Ishikawa (cell line): ENCODE data around the gene PRDM1.

Experiments used
- CEBPB ChIP-seq: IDR thresholded peaks from 2 replicates; pipeline ENCODE4 v1.6.1; 2012
- CREB1 ChIP-seq: IDR thresholded peaks from 2 replicates; pipeline ENCODE4 v1.6.1; 2012; ENCODE audit warnings: low read depth
- EGR1 ChIP-seq: IDR thresholded peaks from 2 replicates; pipeline ENCODE4 v1.6.1; 2012
- EP300 ChIP-seq: IDR thresholded peaks from 2 replicates; pipeline ENCODE4 v1.6.1; 2012; ENCODE audit warnings: borderline replicate concordance
- FOXM1 ChIP-seq: IDR thresholded peaks from 2 replicates; pipeline ENCODE4 v1.6.1; 2012; ENCODE audit warnings: low read depth, borderline replicate concordance
- NFIC ChIP-seq: IDR thresholded peaks from 2 replicates; pipeline ENCODE4 v1.6.1; 2012
- RAD21 ChIP-seq: IDR thresholded peaks from 2 replicates; pipeline ENCODE4 v1.6.1; 2012; ENCODE audit warnings: low read depth
- TAF1 ChIP-seq: IDR thresholded peaks from 2 replicates; pipeline ENCODE4 v1.6.1; 2012; ENCODE audit warnings: low read depth, mild to moderate bottlenecking
- TCF12 ChIP-seq: IDR thresholded peaks from 2 replicates; pipeline ENCODE4 v1.6.1; 2012; ENCODE audit warnings: low read depth
- TEAD4 ChIP-seq: IDR thresholded peaks from 2 replicates; pipeline ENCODE4 v1.6.1; 2012
- YY1 ChIP-seq: IDR thresholded peaks from 2 replicates; pipeline ENCODE4 v1.6.1; 2012; ENCODE audit warnings: low read depth
- ZBTB7A ChIP-seq: IDR thresholded peaks from 2 replicates; pipeline ENCODE4 v1.6.1; 2012; ENCODE audit warnings: low read depth
- TF ChIP-seq, protein P1 (sequence below): IDR thresholded peaks from 2 replicates; pipeline ENCODE4 v1.6.1; 2012; ENCODE audit warnings: low read depth, mild to moderate bottlenecking
- TF ChIP-seq, protein P2 (sequence below): IDR thresholded peaks from 2 replicates; pipeline ENCODE4 v1.6.1; 2012
- TF ChIP-seq, protein P3 (sequence below): IDR thresholded peaks from 2 replicates; pipeline ENCODE4 v1.6.1; 2012

PRDM1 gene

DNA sequence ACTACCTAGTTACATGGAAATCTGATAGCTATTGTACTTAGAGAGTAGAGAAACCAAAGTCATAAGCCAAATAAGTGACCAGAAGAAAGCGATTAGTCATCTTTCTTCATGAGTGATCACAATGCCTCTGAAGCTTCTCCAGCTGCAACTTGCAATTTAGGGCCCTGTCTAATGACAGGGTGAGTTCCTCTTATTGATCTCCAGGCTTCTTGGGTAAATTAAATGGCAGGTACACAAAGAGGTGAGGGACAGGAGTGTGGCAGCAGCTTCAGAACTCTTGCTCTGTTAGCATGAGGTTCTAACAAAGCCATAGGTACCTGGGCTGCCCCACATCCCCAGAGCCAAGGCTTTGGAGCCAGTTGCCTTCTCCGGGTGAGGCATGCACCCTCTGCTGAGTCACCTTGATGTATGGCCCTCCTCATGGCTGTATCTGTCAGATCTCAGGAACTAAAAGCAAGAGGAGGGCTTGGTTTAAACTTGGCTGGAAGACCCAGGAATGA, 60.8 kb downstream of the PRDM1 start:
- TF ChIP-seq NFIC (0 out of 2 replicates have a peak, but pooled peaks have one; percentile 33), TEAD4 (0 out of 2 replicates have a peak, but pooled peaks have one; percentile 8), TCF12 (no peak), EP300 (peak; percentile 34; the same call in 1 of the 2 replicates)
- TF ChIP-seq, protein P1, sequence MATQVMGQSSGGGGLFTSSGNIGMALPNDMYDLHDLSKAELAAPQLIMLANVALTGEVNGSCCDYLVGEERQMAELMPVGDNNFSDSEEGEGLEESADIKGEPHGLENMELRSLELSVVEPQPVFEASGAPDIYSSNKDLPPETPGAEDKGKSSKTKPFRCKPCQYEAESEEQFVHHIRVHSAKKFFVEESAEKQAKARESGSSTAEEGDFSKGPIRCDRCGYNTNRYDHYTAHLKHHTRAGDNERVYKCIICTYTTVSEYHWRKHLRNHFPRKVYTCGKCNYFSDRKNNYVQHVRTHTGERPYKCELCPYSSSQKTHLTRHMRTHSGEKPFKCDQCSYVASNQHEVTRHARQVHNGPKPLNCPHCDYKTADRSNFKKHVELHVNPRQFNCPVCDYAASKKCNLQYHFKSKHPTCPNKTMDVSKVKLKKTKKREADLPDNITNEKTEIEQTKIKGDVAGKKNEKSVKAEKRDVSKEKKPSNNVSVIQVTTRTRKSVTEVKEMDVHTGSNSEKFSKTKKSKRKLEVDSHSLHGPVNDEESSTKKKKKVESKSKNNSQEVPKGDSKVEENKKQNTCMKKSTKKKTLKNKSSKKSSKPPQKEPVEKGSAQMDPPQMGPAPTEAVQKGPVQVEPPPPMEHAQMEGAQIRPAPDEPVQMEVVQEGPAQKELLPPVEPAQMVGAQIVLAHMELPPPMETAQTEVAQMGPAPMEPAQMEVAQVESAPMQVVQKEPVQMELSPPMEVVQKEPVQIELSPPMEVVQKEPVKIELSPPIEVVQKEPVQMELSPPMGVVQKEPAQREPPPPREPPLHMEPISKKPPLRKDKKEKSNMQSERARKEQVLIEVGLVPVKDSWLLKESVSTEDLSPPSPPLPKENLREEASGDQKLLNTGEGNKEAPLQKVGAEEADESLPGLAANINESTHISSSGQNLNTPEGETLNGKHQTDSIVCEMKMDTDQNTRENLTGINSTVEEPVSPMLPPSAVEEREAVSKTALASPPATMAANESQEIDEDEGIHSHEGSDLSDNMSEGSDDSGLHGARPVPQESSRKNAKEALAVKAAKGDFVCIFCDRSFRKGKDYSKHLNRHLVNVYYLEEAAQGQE, result no peak

DNA sequence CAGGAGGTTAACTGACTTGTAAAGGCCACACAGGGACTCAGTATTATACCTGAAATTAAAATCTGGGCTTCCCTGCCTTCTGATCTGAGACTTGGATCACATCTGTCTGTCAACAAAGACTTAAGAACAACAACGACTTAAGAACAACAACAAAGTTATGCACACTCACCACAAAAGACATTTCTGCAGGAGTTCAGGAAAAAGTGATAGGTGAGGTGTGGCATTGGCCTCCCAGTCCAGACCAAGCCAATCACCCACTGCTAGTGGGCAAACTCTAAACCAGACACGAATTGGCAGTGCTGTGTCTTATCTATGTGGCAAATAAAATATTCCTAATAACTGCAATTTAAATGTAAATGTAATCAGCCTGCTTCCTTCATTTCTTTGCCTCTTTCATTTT, 61.3 kb downstream of the PRDM1 start:
- TF ChIP-seq TEAD4, result no peak

DNA sequence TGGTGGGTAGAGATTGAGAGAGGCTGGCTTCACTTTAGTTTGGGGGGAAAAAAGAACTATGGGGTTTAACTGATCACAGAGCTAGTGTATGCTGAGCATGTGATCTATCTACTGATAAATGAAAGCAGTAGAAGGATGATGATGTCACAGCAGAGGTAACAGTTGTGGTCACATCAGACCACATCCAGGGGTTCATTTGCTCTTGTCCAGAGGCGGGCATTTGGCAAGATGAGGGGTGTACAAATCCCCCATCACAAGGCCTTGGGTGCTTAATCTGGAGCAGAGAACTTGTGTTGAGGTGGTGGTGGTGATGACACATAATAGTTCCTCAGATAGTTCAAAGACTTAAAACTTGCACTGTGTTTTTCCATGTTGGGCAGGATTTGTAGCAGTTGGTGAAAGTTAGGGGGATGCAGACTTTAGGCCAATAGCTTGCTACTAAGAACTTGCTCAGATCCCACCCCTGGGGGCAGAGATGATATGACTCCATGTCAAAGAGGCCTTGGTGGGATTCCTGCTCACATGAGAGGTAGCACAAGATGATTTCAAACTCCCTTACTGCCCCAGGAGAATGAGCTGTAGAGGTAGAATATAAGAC, 63.4 kb downstream of the PRDM1 start:
- TF ChIP-seq, protein P2, sequence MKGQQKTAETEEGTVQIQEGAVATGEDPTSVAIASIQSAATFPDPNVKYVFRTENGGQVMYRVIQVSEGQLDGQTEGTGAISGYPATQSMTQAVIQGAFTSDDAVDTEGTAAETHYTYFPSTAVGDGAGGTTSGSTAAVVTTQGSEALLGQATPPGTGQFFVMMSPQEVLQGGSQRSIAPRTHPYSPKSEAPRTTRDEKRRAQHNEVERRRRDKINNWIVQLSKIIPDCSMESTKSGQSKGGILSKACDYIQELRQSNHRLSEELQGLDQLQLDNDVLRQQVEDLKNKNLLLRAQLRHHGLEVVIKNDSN, result no peak
- TF ChIP-seq CEBPB (no peak), TCF12 (no peak), CREB1 (no peak), EGR1 (no peak), FOXM1 (no peak), EP300 (no peak), ZBTB7A (no peak), RAD21 (no peak), NFIC (no peak), TAF1 (no peak), TEAD4 (no peak), YY1 (no peak)
- TF ChIP-seq, protein P3, sequence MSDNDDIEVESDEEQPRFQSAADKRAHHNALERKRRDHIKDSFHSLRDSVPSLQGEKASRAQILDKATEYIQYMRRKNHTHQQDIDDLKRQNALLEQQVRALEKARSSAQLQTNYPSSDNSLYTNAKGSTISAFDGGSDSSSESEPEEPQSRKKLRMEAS, result no peak
- TF ChIP-seq, protein P1, result no peak

DNA sequence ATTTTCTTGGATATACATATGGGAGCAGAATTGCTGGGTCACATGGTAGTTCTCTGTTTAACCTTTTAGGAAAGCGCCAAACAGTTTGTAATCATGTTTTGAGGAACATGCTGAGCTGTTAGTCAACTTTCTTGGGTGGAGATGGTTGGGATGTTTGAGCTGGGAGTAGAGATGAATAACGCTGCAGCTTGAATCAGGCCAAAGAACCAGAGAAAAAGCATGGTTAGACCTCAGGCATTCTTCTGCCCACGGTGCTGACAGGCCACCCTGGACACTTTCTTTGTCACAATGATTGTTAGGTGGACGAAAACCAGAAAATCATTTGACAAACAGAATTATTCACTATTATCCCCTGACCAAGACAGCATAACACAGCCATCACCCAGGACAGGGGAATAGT, 66.8 kb downstream of the PRDM1 start:
- TF ChIP-seq TAF1, result no peak
- TF ChIP-seq TEAD4, result no peak
- no peak for TF ChIP-seq FOXM1
- no peak for TF ChIP-seq TCF12
- TF ChIP-seq, protein P2, result no peak
- TF ChIP-seq ZBTB7A, result no peak
- TF ChIP-seq, protein P1, result no peak
- TF ChIP-seq CREB1, result no peak
- no peak for TF ChIP-seq EGR1
- TF ChIP-seq, protein P3, result no peak
- TF ChIP-seq YY1, result no peak
- no peak for TF ChIP-seq EP300
- TF ChIP-seq CEBPB, result no peak
- TF ChIP-seq NFIC, result no peak

DNA sequence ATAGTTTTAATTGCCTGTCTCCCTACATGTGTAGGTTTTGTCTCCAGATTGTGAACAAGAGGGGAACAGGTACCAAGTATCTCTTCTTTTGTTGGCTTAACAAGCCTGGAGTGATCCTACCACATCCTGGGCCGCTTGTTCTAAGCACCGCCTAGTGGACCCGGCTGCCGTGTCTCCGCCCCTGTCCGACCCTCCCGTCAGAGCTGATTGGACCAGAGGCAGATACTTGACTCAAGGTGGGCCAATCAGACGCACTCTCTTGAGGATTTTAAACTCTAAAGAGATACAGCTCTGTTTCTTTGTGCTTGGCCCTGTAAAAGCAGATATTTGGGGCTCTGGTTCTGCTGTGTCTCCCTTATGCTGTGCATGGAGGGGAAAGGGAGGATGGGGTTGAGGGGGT, 68.2 kb downstream of the PRDM1 start:
- TF ChIP-seq EGR1 (no peak), RAD21 (no peak), YY1 (no peak), TEAD4 (no peak), ZBTB7A (no peak), CEBPB (no peak), EP300 (no peak), TAF1 (no peak), TCF12 (no peak), NFIC (no peak), CREB1 (no peak), FOXM1 (no peak)
- TF ChIP-seq, protein P2, result no peak
- TF ChIP-seq, protein P3, result no peak
- TF ChIP-seq, protein P1, result no peak
